ENCODE measurements around the gene SLC13A5. TPM values are rescaled to one million over a fixed set of nuclear protein-coding genes. Genes with fewer than 3 reads are reported as not detected.

The SLC13A5 gene
- total and polyA plus RNA-seq, 9 of the 15 experiments (the other 6 are each of a cell fraction or from before 2014, with no cell fraction given), result 0.04 TPM; not detected in 8

DNA sequence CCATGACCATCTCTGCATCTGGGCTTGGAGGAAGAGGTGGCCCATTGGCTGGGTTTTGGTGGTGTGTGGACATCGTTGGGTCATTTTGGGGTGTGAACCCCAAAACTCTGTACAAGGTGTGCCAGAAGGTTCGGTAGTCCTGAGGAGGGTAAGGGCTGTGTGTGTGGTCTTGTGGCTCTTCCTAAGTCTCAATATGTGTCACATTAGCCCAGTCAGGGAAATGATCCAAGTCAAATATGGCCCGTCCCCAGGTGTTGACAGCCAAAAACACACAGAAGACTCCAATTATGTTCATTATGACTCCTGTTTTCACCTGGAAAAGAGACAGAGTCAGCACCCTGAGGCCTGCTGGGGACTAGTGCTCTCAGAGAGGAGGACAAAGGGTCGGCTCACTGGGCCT lies 27.1 kb downstream of the SLC13A5 start:
- Histone ChIP-seq H3K27me3 (ENCODE audit: control insufficient read depth in 2 of 2, insufficient read depth in 2 of 2, low read length in 2 of 2) (peaks cover 8 to 46% of the 10 kb centered on the region in 2 experiments; a peak in 4 of 5 replicates), H2AFZ (ENCODE audit: low read depth, low read length) (no peak overlapping the region), H3K9me3 (replicated peaks; ENCODE audit: control insufficient read depth, insufficient read depth, low read depth, low read length) (no peaks in the 10 kb centered on the region), H3K4me2 (ENCODE audit: insufficient read depth, low read length) (no peak overlapping the region), H3K27ac (ENCODE audit: extremely low read depth, low read depth, low read length) (no peak overlapping the region), H3K9me1 (ENCODE audit: control insufficient read depth, insufficient read depth, low read length) (no peaks in the 10 kb centered on the region), H3K36me3 (ENCODE audit: control insufficient read depth, insufficient read depth, low read length) (no peaks in the 10 kb centered on the region), H3K79me2 (ENCODE audit: control insufficient read depth, insufficient read depth, low read length) (no peaks in the 10 kb centered on the region), H3K9ac (ENCODE audit: insufficient read depth in 1 of 2, low read depth in 2 of 2, low read length in 2 of 2) (no peak overlapping the region), H4K20me1 (replicated peaks; ENCODE audit: control insufficient read depth, insufficient read depth, low read length) (no peaks in the 10 kb centered on the region), H3K4me1 (replicated peaks in 1 of 2; ENCODE audit: control insufficient read depth in 2 of 2, insufficient read depth in 2 of 2, low read length in 2 of 2) (no peaks in the 10 kb centered on the region), H3K4me3 (no peak overlapping the region)
- CTCF ChIA-PET (ENCODE audit: low intra/inter-chr PET ratio), result no interaction called here
- POLR2A ChIA-PET, result interaction anchor here (0.6 kb wide), 1 partner anchor 405 kb away, joined by 3 read pairs; no protein-coding TSS in a partner anchor
- intact Hi-C loops (cut with micrococcal nuclease), result no loop called here
- in situ Hi-C loops (cut with MboI), result no loop called here
- 4% methylated on average over 4 of the region's 4 CpGs for WGBS (ENCODE audit: insufficient coverage, low coverage, missing lambda C conversion rate)
- DNase-seq (ENCODE audit: extremely low read depth in 1 of 4, low spot score in 3 of 4) (no peak), ATAC-seq (no peak), FAIRE-seq (no peak)
- no TSS peak for BruUV-seq (replicated peaks)
- no peak for TF ChIP-seq GATAD2B (IDR thresholded peaks at IDR 0.05; ENCODE audit: borderline replicate concordance)
- TF ChIP-seq POLR2A (conservative IDR thresholded peaks at IDR 0.05), result no peak

DNA sequence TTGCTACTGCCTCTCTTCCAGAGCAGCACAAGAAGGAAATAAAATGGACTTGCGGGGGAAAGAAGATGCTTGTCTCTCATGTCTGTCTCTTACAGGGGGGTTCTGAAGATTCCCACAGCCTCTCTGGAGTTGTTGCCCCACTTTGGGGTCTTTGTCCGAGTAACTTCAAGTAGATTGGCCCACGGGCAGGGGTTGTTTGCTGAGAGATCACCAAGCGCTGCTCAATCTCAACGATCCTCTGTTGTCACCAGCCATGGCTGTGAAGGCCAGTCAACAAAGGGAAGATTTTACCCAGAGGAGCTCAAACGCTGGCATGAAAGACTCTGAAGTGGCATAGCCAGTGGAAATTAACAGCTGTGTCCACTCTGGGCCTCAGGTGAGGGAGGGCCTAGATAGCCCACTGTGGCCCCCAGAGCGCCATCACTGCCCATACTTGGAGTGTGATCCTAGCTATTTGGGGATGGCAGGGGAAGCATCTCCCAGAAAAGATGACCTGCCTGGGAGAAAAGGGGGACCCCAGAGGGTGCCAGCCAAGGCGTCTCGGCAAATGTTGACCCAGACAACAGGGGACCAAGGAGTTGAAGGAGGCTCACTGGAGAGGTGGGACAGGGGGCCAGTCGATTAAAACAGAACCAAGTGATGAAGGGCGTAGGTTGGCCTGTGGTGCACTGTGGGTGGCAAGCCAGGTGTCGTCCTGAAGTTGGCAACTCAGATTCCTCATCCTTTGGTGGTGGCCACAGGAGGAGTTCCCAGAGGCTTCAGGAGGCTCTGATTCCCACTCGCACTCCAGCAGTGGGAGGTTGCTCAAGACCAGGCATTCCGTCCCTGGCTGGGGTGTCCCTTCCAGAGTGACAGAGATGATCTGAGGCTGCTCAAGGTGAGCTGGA lies 28.0 kb downstream of the SLC13A5 start:
- no peaks in the 10 kb centered on the region for H3K4me1 ChIP-seq (replicated peaks in 1 of 2; ENCODE audit: control insufficient read depth in 2 of 2, insufficient read depth in 2 of 2, low read length in 2 of 2)

More for the DNA sequence above, 28.0 kb downstream of the SLC13A5 start:
- ATAC-seq, result no peak
- Histone ChIP-seq H3K9me1 (ENCODE audit: control insufficient read depth, insufficient read depth, low read length) (no peaks in the 10 kb centered on the region), H3K4me2 (ENCODE audit: insufficient read depth, low read length) (no peak overlapping the region), H3K4me3 (no peak overlapping the region), H2AFZ (ENCODE audit: low read depth, low read length) (no peak overlapping the region), H3K9ac (ENCODE audit: insufficient read depth in 1 of 2, low read depth in 2 of 2, low read length in 2 of 2) (no peak overlapping the region), H3K27me3 (ENCODE audit: control insufficient read depth in 2 of 2, insufficient read depth in 2 of 2, low read length in 2 of 2) (peaks cover 8 to 40% of the 10 kb centered on the region in 2 experiments; a peak in 4 of 5 replicates), H3K9me3 (replicated peaks; ENCODE audit: control insufficient read depth, insufficient read depth, low read depth, low read length) (no peaks in the 10 kb centered on the region), H3K36me3 (ENCODE audit: control insufficient read depth, insufficient read depth, low read length) (no peaks in the 10 kb centered on the region), H4K20me1 (replicated peaks; ENCODE audit: control insufficient read depth, insufficient read depth, low read length) (no peaks in the 10 kb centered on the region), H3K79me2 (ENCODE audit: control insufficient read depth, insufficient read depth, low read length) (no peaks in the 10 kb centered on the region), H3K27ac (ENCODE audit: extremely low read depth, low read depth, low read length) (no peak overlapping the region)
- WGBS (ENCODE audit: insufficient coverage, low coverage, missing lambda C conversion rate), result 0% methylated on average over 10 of the region's 14 CpGs
- intact Hi-C loops (cut with micrococcal nuclease) (no loop called here), in situ Hi-C loops (cut with MboI) (no loop called here)
- no peak for FAIRE-seq
- ChIA-PET CTCF (ENCODE audit: low intra/inter-chr PET ratio) (no interaction called here), POLR2A (no interaction called here)
- TF ChIP-seq ZNF583 (CRISPR knock-in tag; IDR thresholded peaks at IDR 0.05), result no peak
- TF ChIP-seq TAL1 (IDR thresholded peaks at IDR 0.05), result no peak
- no peak for TF ChIP-seq NR2F6 (CRISPR knock-in tag; IDR thresholded peaks at IDR 0.05)
- TF ChIP-seq ZNF3 (CRISPR knock-in tag; IDR thresholded peaks at IDR 0.05), result no peak
- TF ChIP-seq, protein P1, sequence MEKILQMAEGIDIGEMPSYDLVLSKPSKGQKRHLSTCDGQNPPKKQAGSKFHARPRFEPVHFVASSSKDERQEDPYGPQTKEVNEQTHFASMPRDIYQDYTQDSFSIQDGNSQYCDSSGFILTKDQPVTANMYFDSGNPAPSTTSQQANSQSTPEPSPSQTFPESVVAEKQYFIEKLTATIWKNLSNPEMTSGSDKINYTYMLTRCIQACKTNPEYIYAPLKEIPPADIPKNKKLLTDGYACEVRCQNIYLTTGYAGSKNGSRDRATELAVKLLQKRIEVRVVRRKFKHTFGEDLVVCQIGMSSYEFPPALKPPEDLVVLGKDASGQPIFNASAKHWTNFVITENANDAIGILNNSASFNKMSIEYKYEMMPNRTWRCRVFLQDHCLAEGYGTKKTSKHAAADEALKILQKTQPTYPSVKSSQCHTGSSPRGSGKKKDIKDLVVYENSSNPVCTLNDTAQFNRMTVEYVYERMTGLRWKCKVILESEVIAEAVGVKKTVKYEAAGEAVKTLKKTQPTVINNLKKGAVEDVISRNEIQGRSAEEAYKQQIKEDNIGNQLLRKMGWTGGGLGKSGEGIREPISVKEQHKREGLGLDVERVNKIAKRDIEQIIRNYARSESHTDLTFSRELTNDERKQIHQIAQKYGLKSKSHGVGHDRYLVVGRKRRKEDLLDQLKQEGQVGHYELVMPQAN (IDR thresholded peaks at IDR 0.05; ENCODE audit: borderline replicate concordance), result no peak
- no peak for TF ChIP-seq LEF1 (IDR thresholded peaks at IDR 0.05)
- no peak for TF ChIP-seq ETV1 (tag; conservative IDR thresholded peaks at IDR 0.05; ENCODE audit: low read depth)
- TF ChIP-seq ZC3H11A (IDR thresholded peaks at IDR 0.05; ENCODE audit: low read depth, low read length), result no peak
- no peak for TF ChIP-seq TAF7 (tag; IDR thresholded peaks at IDR 0.05)
- no TSS peak for BruUV-seq (replicated peaks)
- DNase-seq (ENCODE audit: extremely low read depth in 1 of 4, low spot score in 3 of 4), result no peak
